ENCODE measurements around the gene LGALS9. TPM values are rescaled to one million over a fixed set of nuclear protein-coding genes. Genes with fewer than 3 reads are reported as not detected.

Gene LGALS9
- polyA plus RNA-seq, 2 of the 4 experiments (the other 2 are of a cell fraction): 1.2 to 1.5 TPM

DNA sequence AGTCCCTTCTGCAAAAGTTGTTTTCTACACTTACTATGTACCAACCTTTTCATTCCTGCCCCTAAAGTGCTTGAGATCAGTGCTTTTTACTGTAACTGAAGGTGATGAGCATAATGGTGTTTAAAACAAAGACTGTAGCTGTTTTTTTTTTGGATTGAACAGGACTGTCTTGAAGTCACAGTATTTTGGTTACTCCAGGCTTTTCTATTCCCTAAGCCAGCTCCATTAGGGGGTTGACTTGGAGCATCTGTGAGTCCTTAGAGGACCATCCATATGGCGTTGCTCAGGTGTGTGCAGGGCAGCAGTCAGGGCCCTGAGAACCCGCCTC, 29.0 kb upstream of the LGALS9 start:
- CTCF ChIA-PET: interaction anchor here (0.6 to 25.7 kb wide), 59 partner anchors 12 to 406 kb away, joined by 3 to 575 read pairs (median 9); partner anchors contain the start of genes KSR1 and WSB1
- no peak overlapping the region for H3K4me3 ChIP-seq
- POLR2A ChIA-PET: no interaction called here
- no peak overlapping the region for H3K27ac ChIP-seq
- no peak overlapping the region for H3K4me2 ChIP-seq
- 50% methylated on average over 2 of the region's 2 CpGs for WGBS (ENCODE audit: missing lambda C conversion rate)
- FAIRE-seq: no peak
- no peaks in the 10 kb centered on the region for H3K9me3 ChIP-seq
- no peak for ATAC-seq
- peaks cover 19% of the 10 kb centered on the region for H3K4me1 ChIP-seq
- TF ChIP-seq HEYL (CRISPR knock-in tag; IDR thresholded peaks at IDR 0.05) (no peak), POLR2A (IDR thresholded peaks at IDR 0.05; ENCODE audit: low read length) (no peak), HDAC2 (IDR thresholded peaks at IDR 0.05) (no peak), ZSCAN20 (CRISPR knock-in tag; IDR thresholded peaks at IDR 0.05) (no peak), KDM1A (IDR thresholded peaks at IDR 0.05; ENCODE audit: low read depth) (no peak), RNF2 (IDR thresholded peaks at IDR 0.05; ENCODE audit: borderline replicate concordance, low read depth) (no peak), MAFK (IDR thresholded peaks at IDR 0.05; ENCODE audit: partially characterized antibody) (no peak), NR3C1 (IDR thresholded peaks at IDR 0.05) (no peak), KDM5A (IDR thresholded peaks at IDR 0.05) (no peak), ZC3H11A (IDR thresholded peaks at IDR 0.05) (no peak), CHD4 (IDR thresholded peaks at IDR 0.05; ENCODE audit: borderline replicate concordance) (no peak), TP53 (CRISPR knock-in tag; IDR thresholded peaks at IDR 0.05) (no peak), PHF8 (IDR thresholded peaks at IDR 0.05; ENCODE audit: borderline replicate concordance, low read depth) (no peak), MYC (IDR thresholded peaks at IDR 0.05; ENCODE audit: borderline replicate concordance, low read length) (no peak)
- TF ChIP-seq, protein P1, sequence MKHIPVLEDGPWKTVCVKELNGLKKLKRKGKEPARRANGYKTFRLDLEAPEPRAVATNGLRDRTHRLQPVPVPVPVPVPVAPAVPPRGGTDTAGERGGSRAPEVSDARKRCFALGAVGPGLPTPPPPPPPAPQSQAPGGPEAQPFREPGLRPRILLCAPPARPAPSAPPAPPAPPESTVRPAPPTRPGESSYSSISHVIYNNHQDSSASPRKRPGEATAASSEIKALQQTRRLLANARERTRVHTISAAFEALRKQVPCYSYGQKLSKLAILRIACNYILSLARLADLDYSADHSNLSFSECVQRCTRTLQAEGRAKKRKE (CRISPR knock-in tag; IDR thresholded peaks at IDR 0.05; ENCODE audit: low read depth): no peak
- TF ChIP-seq, protein P2, sequence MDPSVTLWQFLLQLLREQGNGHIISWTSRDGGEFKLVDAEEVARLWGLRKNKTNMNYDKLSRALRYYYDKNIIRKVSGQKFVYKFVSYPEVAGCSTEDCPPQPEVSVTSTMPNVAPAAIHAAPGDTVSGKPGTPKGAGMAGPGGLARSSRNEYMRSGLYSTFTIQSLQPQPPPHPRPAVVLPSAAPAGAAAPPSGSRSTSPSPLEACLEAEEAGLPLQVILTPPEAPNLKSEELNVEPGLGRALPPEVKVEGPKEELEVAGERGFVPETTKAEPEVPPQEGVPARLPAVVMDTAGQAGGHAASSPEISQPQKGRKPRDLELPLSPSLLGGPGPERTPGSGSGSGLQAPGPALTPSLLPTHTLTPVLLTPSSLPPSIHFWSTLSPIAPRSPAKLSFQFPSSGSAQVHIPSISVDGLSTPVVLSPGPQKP (IDR thresholded peaks at IDR 0.05; ENCODE audit: low read depth, low read length): no peak
- TF ChIP-seq, protein P3, sequence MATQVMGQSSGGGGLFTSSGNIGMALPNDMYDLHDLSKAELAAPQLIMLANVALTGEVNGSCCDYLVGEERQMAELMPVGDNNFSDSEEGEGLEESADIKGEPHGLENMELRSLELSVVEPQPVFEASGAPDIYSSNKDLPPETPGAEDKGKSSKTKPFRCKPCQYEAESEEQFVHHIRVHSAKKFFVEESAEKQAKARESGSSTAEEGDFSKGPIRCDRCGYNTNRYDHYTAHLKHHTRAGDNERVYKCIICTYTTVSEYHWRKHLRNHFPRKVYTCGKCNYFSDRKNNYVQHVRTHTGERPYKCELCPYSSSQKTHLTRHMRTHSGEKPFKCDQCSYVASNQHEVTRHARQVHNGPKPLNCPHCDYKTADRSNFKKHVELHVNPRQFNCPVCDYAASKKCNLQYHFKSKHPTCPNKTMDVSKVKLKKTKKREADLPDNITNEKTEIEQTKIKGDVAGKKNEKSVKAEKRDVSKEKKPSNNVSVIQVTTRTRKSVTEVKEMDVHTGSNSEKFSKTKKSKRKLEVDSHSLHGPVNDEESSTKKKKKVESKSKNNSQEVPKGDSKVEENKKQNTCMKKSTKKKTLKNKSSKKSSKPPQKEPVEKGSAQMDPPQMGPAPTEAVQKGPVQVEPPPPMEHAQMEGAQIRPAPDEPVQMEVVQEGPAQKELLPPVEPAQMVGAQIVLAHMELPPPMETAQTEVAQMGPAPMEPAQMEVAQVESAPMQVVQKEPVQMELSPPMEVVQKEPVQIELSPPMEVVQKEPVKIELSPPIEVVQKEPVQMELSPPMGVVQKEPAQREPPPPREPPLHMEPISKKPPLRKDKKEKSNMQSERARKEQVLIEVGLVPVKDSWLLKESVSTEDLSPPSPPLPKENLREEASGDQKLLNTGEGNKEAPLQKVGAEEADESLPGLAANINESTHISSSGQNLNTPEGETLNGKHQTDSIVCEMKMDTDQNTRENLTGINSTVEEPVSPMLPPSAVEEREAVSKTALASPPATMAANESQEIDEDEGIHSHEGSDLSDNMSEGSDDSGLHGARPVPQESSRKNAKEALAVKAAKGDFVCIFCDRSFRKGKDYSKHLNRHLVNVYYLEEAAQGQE (IDR thresholded peaks at IDR 0.05): no peak
- DNase-seq (ENCODE audit: low read depth in 1 of 2, low spot score in 1 of 2): no peak

DNA sequence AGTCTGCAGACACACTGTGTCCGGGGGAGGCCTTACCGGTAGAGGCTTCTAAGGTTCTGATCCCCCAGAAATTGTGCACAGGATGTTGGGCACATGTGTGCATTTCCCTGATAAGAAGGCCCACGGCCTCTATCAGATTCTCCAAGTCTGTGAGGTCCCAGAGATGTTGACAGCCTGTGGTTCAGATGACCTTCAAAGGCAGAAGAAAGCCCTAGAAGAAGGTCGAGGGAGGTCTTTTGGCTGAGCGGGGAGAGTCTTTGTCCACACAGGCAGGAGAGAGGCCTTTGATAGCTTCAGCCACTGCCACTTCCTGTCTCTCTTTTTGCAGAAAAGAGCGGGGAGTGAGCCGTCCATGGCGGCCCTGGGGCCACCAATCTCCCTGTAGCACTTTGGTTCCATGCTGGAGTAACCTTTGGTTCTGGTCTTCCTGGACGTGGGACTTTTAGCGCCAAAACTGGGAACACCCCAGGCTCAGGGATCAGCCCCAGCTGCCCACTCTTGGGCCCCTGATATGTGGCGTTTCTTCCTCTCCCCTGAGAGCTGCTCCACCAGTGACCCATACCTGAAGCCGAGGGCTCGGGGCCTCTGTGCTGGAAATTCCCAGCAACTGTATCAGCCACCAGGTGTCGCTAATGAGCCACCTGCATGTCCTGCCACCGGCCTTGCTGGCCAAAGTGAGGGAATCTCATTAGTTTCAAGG, 28.1 kb upstream of the LGALS9 start:
- WGBS (ENCODE audit: missing lambda C conversion rate): 46% methylated on average over 15 of the region's 15 CpGs
- no peak for TF ChIP-seq RARB (CRISPR knock-in tag; IDR thresholded peaks at IDR 0.05)
- TF ChIP-seq, protein P4, sequence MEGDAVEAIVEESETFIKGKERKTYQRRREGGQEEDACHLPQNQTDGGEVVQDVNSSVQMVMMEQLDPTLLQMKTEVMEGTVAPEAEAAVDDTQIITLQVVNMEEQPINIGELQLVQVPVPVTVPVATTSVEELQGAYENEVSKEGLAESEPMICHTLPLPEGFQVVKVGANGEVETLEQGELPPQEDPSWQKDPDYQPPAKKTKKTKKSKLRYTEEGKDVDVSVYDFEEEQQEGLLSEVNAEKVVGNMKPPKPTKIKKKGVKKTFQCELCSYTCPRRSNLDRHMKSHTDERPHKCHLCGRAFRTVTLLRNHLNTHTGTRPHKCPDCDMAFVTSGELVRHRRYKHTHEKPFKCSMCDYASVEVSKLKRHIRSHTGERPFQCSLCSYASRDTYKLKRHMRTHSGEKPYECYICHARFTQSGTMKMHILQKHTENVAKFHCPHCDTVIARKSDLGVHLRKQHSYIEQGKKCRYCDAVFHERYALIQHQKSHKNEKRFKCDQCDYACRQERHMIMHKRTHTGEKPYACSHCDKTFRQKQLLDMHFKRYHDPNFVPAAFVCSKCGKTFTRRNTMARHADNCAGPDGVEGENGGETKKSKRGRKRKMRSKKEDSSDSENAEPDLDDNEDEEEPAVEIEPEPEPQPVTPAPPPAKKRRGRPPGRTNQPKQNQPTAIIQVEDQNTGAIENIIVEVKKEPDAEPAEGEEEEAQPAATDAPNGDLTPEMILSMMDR (IDR thresholded peaks at IDR 0.05): peak; percentile 92
- peak; percentile 81 for TF ChIP-seq SMC3 (IDR thresholded peaks at IDR 0.05)
- TF ChIP-seq HOXB5 (CRISPR knock-in tag; IDR thresholded peaks at IDR 0.05): no peak
- no peak for TF ChIP-seq EP300 (IDR thresholded peaks at IDR 0.05)
- no peak for TF ChIP-seq FOSL2 (IDR thresholded peaks at IDR 0.05)
- TF ChIP-seq FOSL2 (CRISPR knock-in tag; IDR thresholded peaks at IDR 0.05): no peak
- TF ChIP-seq RAD21 (conservative IDR thresholded peaks at IDR 0.05 in 1 of 2, IDR thresholded peaks at IDR 0.05 in 1 of 2): peak; percentile 66 to 72
- TF ChIP-seq, protein P3 (IDR thresholded peaks at IDR 0.05): no peak
- ATAC-seq: peak; percentile 69 to 85
- H3K4me1 ChIP-seq: peaks cover 19% of the 10 kb centered on the region
- no peak overlapping the region for H3K4me2 ChIP-seq
- H3K27ac ChIP-seq: peak overlapping the region in 1 of 2 experiments; percentile 29; a peak in 1 of 6 replicates
- peak; percentile 39 for FAIRE-seq
- DNase-seq (ENCODE audit: low read depth in 1 of 2, low spot score in 1 of 2): peak; percentile 77 to 94
- POLR2A ChIA-PET: no interaction called here
- no peaks in the 10 kb centered on the region for H3K9me3 ChIP-seq
- CTCF ChIA-PET: interaction anchor here (0.7 to 25.7 kb wide), 62 partner anchors 11 to 406 kb away, joined by 3 to 575 read pairs (median 5); partner anchors contain the start of genes KSR1 and WSB1
- no peak overlapping the region for H3K4me3 ChIP-seq
